Measurements from ENCODE around the gene OLFML2B.

OLFML2B gene

DNA sequence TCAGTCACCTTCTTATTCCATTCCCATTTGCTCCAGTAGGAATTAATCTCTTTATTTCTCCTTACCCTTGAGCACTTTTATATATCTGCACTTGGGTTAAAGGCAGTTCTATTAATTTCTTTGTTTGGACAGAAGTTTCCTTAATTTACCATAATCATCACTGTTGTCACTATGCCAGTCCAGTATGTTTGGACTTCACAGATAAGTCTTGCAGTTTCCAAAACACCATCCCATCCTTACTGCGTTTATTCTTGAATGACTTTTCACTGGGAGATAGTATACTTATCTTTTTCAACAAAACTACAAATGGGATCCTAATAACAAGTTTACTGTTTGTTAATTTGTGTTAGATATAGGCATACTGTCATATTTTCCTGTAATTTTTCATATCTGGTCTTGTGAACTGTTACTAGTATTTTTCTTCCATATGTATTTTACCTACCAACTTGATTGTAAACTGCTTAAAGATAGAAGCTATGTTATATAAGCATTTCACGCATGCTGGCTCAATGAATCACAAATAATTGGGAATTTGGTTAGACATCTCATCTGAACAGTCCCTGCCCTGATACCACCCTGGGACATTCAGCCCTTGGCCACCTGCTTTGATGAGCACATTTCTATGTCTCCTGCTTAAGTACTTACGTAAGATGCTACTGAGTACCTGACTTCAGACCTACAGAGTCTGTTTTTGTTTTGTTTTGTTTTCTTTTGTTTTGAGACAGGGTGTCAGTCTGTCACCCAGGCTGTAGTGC is 78.2 kb downstream of the OLFML2B start:
- DNase-seq (ENCODE audit: low read depth): no peak

DNA sequence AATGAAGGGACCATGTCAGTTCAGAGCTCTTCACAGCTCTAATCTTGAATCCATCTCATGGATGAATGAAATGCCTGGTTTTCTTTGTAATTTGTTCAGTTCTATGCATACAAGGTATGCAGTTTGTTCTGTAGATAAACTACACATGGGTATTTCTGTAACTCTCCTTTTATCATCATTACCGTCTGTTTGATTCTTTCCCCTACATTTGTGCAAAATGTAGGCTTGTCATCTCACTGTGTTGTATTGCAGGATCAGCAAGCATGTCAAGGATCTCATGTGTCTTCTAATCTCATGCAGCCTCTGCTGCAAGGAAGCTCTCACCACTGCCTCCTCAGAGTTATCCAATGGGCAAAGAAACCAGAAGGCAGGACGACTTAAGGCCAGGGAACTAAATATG is 79.3 kb downstream of the OLFML2B start:
- DNase-seq (ENCODE audit: low read depth): no peak

DNA sequence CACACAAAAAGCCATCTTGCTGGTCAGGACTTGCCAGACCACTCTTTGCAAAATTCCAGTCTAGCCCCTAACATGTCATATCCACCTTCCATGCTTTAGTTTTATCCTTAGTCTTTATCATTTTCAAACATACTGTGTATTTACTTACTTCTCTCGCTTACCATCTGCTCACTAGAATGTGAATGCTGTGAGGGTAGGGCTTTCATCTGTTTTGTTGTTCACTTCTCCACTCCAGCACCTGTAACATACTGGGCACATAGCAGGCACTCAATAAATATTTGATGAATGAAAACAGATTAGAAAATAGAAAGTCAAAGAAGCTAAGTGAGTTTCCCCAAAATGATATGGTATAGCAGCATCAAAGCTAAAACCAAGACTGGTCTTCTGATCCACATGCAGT is 79.9 kb downstream of the OLFML2B start:
- DNase-seq (ENCODE audit: low read depth): no peak

DNA sequence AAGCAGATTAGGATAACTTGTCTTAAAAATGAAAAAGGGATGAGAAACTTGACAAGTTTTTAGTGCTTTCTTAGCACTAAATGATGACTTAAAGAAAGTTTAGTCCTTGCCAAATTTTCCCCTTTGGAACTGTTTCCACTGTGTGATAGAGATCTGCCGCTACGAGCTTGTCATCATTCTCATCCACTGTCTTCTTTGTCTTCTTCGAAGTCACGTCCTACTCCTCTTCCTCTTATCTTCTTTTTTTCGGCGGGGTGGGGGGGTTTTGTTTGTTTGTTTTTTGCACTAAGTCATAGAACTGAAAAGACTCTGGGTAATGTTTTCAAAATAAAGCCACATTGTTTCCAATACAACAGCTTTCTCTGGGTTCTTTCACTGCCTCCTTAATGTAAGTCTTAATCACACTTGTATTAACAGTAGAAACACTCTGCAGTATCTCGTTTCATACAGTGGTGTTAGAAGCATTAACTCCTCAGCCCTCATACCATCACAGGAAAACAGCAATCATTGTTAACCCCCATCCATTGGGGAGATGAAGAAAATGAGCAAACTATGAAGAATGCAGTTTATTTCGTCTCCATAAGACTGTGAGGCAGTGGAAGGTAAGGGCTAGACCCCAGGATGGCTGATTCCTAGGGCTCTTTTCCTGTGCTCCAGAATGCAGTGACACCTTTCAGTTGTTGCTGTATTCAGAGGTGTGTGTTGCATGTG is 81.8 kb downstream of the OLFML2B start:
- no peak for DNase-seq (ENCODE audit: low read depth)

DNA sequence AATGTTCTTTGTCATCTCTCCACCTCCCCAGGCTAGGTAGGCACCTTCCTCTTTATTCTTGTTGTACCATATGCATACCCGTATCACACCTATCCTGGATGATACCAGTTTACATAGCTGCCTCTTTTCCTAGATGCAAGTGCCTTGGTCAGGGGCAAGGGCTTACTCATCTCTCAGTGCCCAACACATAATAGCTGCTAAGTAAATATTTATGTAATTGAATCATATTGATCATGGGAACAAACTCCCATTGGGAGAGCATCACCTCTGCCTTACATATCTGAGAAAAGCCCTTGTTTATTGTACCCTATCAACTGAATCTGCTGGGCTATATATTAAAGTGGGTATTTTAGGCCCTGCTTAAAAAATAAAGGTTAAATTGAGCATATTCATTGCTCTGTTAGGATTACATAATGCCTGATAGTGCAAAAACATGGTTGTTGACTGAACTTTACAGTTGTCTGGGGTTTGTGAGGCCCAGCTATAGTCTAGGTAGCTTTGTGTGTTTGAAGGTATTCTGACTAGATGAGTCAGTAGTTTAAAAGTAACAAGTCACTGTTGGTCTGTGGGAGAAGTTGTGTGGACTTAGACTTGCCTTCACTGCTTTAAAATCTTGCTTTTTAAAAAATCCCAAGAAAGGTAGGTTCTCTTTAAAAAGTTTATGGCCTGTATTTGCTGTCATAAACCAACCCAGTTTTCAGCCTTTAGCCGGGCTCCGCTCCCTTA is 82.6 kb downstream of the OLFML2B start:
- no peak for DNase-seq (ENCODE audit: low read depth)

DNA sequence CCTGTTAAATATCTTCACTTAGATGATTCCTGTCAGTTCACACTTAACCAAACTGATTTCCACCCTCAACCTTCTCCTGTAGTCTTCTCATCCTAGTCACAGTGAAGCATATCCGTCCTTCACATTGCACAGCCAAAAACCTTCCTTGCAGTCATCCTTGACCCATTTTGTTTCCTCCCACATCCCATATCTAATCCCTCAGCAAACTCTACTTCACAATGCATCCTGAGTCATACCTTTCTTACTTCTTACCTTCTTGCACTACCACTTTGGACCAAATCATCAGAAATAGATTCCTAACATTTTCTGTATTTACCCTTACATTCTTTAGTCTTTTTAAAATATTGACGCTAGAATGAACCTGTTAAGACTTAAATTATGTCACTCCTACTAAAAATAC is 86.9 kb downstream of the OLFML2B start:
- no peak for DNase-seq (ENCODE audit: low read depth)

DNA sequence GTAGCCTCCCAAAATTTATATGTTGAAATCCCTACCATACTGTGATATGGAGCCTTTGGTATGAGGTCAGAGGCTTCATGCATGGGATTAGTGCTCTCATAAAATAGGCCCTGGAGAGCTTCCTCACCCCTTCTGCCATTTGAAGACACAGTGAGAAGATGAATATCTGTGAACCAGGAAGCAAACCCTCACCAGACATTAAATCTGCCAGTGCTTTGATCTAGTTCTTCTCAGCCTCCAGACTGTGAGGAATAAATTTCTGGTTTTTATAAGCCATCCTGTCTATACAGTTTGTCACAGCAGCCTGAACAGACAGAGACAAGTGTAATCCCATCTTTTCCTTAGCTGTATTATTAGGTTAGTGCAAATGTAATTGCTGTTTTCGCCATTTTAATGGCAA is 88.4 kb downstream of the OLFML2B start:
- no peak for DNase-seq (ENCODE audit: low read depth)

DNA sequence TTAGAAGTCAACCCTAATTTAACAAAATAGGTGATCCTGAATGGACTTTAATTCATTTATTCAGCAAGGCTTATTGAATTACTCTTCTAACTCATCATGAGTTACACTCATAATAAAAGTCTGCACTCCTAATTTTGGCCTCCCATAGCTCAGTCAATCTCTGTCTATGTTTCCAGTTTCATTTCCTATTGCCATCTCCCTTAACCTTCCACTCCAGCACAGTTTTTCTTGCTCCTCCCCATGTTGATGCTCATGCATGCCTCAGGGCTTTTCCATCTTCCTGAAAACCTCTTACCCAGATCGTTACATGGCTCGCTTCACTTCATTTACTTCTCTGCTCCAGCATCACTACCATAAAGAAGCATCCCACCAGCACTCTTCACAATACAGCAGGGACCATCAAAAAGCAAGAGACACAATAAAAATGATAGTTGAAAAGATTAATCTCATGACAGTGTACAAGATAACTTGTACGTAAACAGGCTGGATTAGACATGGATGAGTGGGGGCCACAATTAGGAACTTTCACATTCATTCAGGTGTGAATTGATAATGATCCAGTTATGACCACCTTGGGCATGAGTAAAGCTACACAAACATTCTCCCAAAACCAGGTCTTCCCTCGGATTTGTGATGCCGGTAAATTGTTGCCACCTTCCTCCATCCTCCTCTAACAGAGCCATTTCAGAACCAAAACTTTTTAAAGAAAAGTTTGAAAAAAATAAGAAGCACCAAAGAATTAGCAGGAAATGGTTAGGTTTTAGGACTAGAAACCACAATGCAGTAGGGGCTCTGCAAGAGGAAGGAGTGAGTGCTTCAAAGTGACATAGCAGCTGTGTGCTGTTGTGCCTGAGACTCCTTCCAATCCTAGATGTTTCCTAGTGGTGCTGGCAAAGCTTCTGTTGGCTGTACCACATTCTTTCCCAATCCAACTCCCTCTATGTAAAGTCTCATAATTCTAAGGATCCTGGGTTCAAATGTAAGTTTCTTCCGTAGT is 89.8 kb downstream of the OLFML2B start:
- no peak for DNase-seq (ENCODE audit: low read depth)

All from HS-5 (cell line).